WTC11 (cell line): ENCODE data around the gene CCDC150. TPM values are rescaled to one million over a fixed set of nuclear protein-coding genes. Genes with fewer than 3 reads are reported as not detected.

Experiments
- CBFB ChIP-seq: sonication (generic); formaldehyde crosslinking; IDR thresholded peaks from 2 replicates; pipeline ENCODE4 v1.8.1; 2022; ENCODE audit warnings: mild to moderate bottlenecking, low read depth, missing genetic modification reagents
- CREM ChIP-seq: sonication (generic); formaldehyde crosslinking; IDR thresholded peaks from 2 replicates; pipeline ENCODE4 v1.8.1; 2022; ENCODE audit warnings: mild to moderate bottlenecking, missing genetic modification reagents, moderate library complexity
- ELF4 ChIP-seq: sonication (generic); formaldehyde crosslinking; IDR thresholded peaks from 2 replicates; pipeline ENCODE4 v1.8.1; 2022; ENCODE audit warnings: low read depth, mild to moderate bottlenecking, moderate library complexity, missing genetic modification reagents
- ESRRA ChIP-seq: sonication (generic); formaldehyde crosslinking; IDR thresholded peaks from 2 replicates; pipeline ENCODE4 v1.8.1; 2022; ENCODE audit warnings: mild to moderate bottlenecking, missing genetic modification reagents, borderline replicate concordance
- FOXJ3 ChIP-seq: sonication (generic); formaldehyde crosslinking; IDR thresholded peaks from 2 replicates; pipeline ENCODE4 v1.9.0; 2021; ENCODE audit warnings: missing genetic modification reagents, mild to moderate bottlenecking, borderline replicate concordance
- FOXK1 ChIP-seq: sonication (generic); formaldehyde crosslinking; IDR thresholded peaks from 2 replicates; pipeline ENCODE4 v1.8.0; 2022; ENCODE audit warnings: mild to moderate bottlenecking, moderate library complexity, missing genetic modification reagents
- JAZF1 ChIP-seq: fragments of 250-450 bp; sonication (Bioruptor Pico); IDR thresholded peaks from 2 replicates; pipeline ENCODE4 v1.9.0; 2021; ENCODE audit warnings: moderate library complexity, mild to moderate bottlenecking, inconsistent platforms
- KAT7 ChIP-seq: sonication (generic); formaldehyde crosslinking; IDR thresholded peaks from 2 replicates; pipeline ENCODE4 v1.8.1; 2023; ENCODE audit warnings: missing genetic modification reagents, mild to moderate bottlenecking, borderline replicate concordance
- NFYB ChIP-seq: sonication (generic); formaldehyde crosslinking; conservative IDR thresholded peaks from 2 replicates; pipeline ENCODE4 v1.8.0; 2022; ENCODE audit warnings: low read depth, missing genetic modification reagents
- NR2C2 ChIP-seq: sonication (generic); formaldehyde crosslinking; IDR thresholded peaks from 2 replicates; pipeline ENCODE4 v1.8.0; 2022; ENCODE audit warnings: mild to moderate bottlenecking, missing genetic modification reagents
- PRRX2 ChIP-seq: fragments of 250-450 bp; sonication (Bioruptor Pico); IDR thresholded peaks from 2 replicates; pipeline ENCODE4 v1.8.0; 2021; ENCODE audit warnings: mild to moderate bottlenecking
- RELA ChIP-seq: sonication (generic); formaldehyde crosslinking; IDR thresholded peaks from 2 replicates; pipeline ENCODE4 v1.8.1; 2022; ENCODE audit warnings: missing genetic modification reagents, mild to moderate bottlenecking, borderline replicate concordance
- RORB ChIP-seq: fragments of 250-450 bp; sonication (Bioruptor Pico); IDR thresholded peaks from 2 replicates; pipeline ENCODE4 v1.9.0; 2021; ENCODE audit warnings: mild to moderate bottlenecking
- SOX15 ChIP-seq: fragments of 250-450 bp; sonication (Bioruptor Pico); IDR thresholded peaks from 2 replicates; pipeline ENCODE4 v1.9.0; 2021; ENCODE audit warnings: mild to moderate bottlenecking
- TEAD4 ChIP-seq: sonication (generic); formaldehyde crosslinking; IDR thresholded peaks from 2 replicates; pipeline ENCODE4 v1.8.0; 2022; ENCODE audit warnings: mild to moderate bottlenecking, missing genetic modification reagents
- ZNF416 ChIP-seq: fragments of 250-450 bp; sonication (Bioruptor Pico); IDR thresholded peaks from 2 replicates; pipeline ENCODE4 v1.9.0; 2021; ENCODE audit warnings: mild to moderate bottlenecking, inconsistent platforms
- ZNF671 ChIP-seq: fragments of 250-450 bp; sonication (Bioruptor Pico); IDR thresholded peaks from 2 replicates; pipeline ENCODE4 v1.8.0; 2021; ENCODE audit warnings: mild to moderate bottlenecking
- total RNA-seq: library from RNA; stranded (reverse); gene quantifications from 3 replicates; pipeline ENCODE4 v1.2.3, GENCODE V29; 2021
- TF ChIP-seq, protein P1 (sequence below): sonication (generic); formaldehyde crosslinking; IDR thresholded peaks from 2 replicates; pipeline ENCODE4 v1.8.0; 2023; ENCODE audit warnings: missing genetic modification reagents
- TF ChIP-seq, protein P2 (sequence below): fragments of 250-450 bp; sonication (Bioruptor Pico); conservative IDR thresholded peaks from 2 replicates; pipeline ENCODE4 v1.9.0; 2021; ENCODE audit warnings: mild to moderate bottlenecking
- TF ChIP-seq, protein P3 (sequence below): sonication (generic); formaldehyde crosslinking; IDR thresholded peaks from 2 replicates; pipeline ENCODE4 v1.8.0; 2022; ENCODE audit warnings: mild to moderate bottlenecking, missing genetic modification reagents
- TF ChIP-seq, protein P4 (sequence below): sonication (generic); formaldehyde crosslinking; IDR thresholded peaks from 2 replicates; pipeline ENCODE4 v1.8.0; 2023; ENCODE audit warnings: missing genetic modification reagents, mild to moderate bottlenecking, borderline replicate concordance
- TF ChIP-seq, protein P5 (sequence below): sonication (generic); formaldehyde crosslinking; IDR thresholded peaks from 2 replicates; pipeline ENCODE4 v1.8.1; 2022; ENCODE audit warnings: low read depth, mild to moderate bottlenecking, moderate library complexity, missing genetic modification reagents, borderline replicate concordance
- TF ChIP-seq, protein P6 (sequence below): sonication (generic); formaldehyde crosslinking; IDR thresholded peaks from 2 replicates; pipeline ENCODE4 v1.8.1; 2022; ENCODE audit warnings: mild to moderate bottlenecking, missing genetic modification reagents, moderate library complexity, borderline replicate concordance
- TF ChIP-seq, protein P7 (sequence below): sonication (generic); formaldehyde crosslinking; IDR thresholded peaks from 2 replicates; pipeline ENCODE4 v1.8.0; 2023; ENCODE audit warnings: mild to moderate bottlenecking, missing genetic modification reagents

CCDC150 gene
- total RNA-seq, 1 experiment from 2014 or later = 43.0 TPM

DNA sequence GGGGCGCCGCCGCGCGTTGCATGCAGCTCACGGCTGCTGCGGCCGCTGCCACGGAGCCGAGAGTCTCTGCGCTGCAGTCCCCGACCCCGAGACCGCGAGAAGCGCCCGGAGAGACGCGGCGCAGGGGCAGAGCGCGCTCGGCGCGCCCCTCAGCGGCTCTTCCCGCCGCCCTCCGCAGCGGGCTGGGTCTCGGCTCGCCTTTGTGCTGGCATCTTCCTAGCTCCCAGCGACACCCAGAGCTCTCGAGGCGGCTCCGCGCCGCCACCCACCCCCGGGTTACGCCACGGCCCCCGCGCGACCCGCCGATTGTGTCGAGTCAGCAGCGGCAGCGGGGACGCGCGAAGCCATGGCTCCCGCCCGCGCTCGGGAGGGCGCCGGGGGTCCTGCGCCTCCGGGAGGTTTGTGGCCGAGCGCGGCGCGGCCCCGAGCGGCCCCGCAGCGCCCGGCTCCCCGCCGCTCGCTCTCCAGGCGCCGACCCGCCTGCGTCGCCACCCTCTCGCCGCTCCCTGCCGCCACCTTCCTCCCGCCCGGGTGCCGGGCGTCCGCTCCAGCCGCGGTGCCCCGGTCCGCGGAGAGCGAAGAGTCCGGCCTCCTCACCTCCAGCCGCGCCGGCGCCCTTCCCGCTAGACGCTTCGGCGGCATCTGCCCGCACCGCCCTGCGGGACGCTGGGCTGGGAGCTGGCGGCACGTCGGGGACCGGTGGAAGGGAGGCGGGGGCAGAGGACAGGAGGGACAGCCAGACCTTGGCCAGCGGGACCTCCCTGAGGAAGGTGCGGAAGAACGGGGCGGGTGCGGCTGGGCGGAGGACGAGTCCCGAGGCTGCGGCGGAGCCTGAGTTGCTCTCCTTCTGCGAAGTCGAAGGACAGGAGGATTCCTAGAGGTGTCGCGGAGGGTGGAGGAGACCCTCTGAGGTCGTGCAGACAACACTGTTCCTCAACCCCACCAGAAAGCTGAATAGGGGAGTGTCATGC lies 46.3 kb upstream of the CCDC150 start, which contains the start of gene HECW2 (continued):
- TF ChIP-seq, protein P1, sequence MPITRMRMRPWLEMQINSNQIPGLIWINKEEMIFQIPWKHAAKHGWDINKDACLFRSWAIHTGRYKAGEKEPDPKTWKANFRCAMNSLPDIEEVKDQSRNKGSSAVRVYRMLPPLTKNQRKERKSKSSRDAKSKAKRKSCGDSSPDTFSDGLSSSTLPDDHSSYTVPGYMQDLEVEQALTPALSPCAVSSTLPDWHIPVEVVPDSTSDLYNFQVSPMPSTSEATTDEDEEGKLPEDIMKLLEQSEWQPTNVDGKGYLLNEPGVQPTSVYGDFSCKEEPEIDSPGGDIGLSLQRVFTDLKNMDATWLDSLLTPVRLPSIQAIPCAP (CRISPR knock-in tag) = no peak
- TF ChIP-seq JAZF1 (CRISPR knock-in tag) (no peak), ZNF416 (CRISPR knock-in tag) (no peak), FOXK1 (CRISPR knock-in tag) (no peak), FOXJ3 (CRISPR knock-in tag) (no peak), KAT7 (no peak), RORB (CRISPR knock-in tag) (no peak), SOX15 (CRISPR knock-in tag) (no peak), ZNF671 (CRISPR knock-in tag) (no peak; the same call in 1 of the 2 replicates), CBFB (CRISPR knock-in tag) (no peak), NR2C2 (CRISPR knock-in tag) (no peak), TEAD4 (CRISPR knock-in tag) (no peak), ESRRA (no peak; the same call in 1 of the 2 replicates), RELA (no peak), ELF4 (CRISPR knock-in tag) (no peak), NFYB (CRISPR knock-in tag) (no peak), PRRX2 (CRISPR knock-in tag) (no peak; the same call in 1 of the 2 replicates), CREM (CRISPR knock-in tag) (0 out of 2 replicates have a peak, but pooled peaks have one; percentile 52)
- TF ChIP-seq, protein P2, sequence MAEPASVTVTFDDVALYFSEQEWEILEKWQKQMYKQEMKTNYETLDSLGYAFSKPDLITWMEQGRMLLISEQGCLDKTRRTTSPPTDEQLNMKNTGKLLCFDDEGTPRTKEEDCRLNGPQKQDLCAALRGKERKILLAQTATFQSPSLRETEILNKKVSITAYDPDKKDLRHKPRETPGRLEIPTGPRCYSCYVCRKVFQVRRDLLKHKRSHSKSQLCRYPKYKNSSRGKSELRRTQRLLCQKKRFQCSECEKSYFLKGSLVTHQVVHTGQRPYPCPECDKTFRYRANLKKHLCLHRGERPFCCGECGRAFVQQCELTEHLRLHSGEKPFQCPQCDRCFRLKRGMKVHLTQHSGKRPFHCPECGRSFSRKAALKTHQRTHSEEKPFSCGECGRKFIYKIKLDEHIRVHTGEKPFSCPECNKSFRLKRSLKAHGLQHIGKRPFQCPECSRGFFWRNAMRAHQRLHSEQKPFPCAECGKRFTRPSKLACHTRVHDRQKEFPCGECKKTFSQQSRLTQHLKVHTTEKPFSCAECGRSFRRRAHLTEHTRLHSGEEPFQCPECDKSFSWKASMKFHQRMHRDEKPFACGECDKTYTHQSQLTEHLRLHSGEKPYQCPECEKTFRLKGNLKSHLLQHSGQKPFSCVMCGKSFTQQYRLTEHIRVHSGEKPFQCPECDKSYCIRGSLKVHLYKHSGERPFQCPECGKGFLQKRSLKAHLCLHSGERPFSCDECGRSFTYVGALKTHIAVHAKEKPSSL (CRISPR knock-in tag) = no peak
- TF ChIP-seq, protein P3, sequence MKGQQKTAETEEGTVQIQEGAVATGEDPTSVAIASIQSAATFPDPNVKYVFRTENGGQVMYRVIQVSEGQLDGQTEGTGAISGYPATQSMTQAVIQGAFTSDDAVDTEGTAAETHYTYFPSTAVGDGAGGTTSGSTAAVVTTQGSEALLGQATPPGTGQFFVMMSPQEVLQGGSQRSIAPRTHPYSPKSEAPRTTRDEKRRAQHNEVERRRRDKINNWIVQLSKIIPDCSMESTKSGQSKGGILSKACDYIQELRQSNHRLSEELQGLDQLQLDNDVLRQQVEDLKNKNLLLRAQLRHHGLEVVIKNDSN (CRISPR knock-in tag) = no peak
- TF ChIP-seq, protein P4, sequence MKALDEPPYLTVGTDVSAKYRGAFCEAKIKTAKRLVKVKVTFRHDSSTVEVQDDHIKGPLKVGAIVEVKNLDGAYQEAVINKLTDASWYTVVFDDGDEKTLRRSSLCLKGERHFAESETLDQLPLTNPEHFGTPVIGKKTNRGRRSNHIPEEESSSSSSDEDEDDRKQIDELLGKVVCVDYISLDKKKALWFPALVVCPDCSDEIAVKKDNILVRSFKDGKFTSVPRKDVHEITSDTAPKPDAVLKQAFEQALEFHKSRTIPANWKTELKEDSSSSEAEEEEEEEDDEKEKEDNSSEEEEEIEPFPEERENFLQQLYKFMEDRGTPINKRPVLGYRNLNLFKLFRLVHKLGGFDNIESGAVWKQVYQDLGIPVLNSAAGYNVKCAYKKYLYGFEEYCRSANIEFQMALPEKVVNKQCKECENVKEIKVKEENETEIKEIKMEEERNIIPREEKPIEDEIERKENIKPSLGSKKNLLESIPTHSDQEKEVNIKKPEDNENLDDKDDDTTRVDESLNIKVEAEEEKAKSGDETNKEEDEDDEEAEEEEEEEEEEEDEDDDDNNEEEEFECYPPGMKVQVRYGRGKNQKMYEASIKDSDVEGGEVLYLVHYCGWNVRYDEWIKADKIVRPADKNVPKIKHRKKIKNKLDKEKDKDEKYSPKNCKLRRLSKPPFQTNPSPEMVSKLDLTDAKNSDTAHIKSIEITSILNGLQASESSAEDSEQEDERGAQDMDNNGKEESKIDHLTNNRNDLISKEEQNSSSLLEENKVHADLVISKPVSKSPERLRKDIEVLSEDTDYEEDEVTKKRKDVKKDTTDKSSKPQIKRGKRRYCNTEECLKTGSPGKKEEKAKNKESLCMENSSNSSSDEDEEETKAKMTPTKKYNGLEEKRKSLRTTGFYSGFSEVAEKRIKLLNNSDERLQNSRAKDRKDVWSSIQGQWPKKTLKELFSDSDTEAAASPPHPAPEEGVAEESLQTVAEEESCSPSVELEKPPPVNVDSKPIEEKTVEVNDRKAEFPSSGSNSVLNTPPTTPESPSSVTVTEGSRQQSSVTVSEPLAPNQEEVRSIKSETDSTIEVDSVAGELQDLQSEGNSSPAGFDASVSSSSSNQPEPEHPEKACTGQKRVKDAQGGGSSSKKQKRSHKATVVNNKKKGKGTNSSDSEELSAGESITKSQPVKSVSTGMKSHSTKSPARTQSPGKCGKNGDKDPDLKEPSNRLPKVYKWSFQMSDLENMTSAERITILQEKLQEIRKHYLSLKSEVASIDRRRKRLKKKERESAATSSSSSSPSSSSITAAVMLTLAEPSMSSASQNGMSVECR (CRISPR knock-in tag) = peak; percentile 52; the same call in 1 of the 2 replicates
- TF ChIP-seq, protein P5, sequence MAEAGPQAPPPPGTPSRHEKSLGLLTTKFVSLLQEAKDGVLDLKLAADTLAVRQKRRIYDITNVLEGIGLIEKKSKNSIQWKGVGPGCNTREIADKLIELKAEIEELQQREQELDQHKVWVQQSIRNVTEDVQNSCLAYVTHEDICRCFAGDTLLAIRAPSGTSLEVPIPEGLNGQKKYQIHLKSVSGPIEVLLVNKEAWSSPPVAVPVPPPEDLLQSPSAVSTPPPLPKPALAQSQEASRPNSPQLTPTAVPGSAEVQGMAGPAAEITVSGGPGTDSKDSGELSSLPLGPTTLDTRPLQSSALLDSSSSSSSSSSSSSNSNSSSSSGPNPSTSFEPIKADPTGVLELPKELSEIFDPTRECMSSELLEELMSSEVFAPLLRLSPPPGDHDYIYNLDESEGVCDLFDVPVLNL (CRISPR knock-in tag) = no peak
- TF ChIP-seq, protein P6, sequence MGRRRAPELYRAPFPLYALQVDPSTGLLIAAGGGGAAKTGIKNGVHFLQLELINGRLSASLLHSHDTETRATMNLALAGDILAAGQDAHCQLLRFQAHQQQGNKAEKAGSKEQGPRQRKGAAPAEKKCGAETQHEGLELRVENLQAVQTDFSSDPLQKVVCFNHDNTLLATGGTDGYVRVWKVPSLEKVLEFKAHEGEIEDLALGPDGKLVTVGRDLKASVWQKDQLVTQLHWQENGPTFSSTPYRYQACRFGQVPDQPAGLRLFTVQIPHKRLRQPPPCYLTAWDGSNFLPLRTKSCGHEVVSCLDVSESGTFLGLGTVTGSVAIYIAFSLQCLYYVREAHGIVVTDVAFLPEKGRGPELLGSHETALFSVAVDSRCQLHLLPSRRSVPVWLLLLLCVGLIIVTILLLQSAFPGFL (CRISPR knock-in tag) = no peak
- TF ChIP-seq, protein P7, sequence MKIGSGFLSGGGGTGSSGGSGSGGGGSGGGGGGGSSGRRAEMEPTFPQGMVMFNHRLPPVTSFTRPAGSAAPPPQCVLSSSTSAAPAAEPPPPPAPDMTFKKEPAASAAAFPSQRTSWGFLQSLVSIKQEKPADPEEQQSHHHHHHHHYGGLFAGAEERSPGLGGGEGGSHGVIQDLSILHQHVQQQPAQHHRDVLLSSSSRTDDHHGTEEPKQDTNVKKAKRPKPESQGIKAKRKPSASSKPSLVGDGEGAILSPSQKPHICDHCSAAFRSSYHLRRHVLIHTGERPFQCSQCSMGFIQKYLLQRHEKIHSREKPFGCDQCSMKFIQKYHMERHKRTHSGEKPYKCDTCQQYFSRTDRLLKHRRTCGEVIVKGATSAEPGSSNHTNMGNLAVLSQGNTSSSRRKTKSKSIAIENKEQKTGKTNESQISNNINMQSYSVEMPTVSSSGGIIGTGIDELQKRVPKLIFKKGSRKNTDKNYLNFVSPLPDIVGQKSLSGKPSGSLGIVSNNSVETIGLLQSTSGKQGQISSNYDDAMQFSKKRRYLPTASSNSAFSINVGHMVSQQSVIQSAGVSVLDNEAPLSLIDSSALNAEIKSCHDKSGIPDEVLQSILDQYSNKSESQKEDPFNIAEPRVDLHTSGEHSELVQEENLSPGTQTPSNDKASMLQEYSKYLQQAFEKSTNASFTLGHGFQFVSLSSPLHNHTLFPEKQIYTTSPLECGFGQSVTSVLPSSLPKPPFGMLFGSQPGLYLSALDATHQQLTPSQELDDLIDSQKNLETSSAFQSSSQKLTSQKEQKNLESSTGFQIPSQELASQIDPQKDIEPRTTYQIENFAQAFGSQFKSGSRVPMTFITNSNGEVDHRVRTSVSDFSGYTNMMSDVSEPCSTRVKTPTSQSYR (CRISPR knock-in tag) = no peak
